ENCODE data around the gene RFX4. TPM values are rescaled to one million over a fixed set of nuclear protein-coding genes. Genes with fewer than 3 reads are reported as not detected.

Gene RFX4
- total RNA-seq, 1 donor from 2014 or later: 3.4 TPM

DNA sequence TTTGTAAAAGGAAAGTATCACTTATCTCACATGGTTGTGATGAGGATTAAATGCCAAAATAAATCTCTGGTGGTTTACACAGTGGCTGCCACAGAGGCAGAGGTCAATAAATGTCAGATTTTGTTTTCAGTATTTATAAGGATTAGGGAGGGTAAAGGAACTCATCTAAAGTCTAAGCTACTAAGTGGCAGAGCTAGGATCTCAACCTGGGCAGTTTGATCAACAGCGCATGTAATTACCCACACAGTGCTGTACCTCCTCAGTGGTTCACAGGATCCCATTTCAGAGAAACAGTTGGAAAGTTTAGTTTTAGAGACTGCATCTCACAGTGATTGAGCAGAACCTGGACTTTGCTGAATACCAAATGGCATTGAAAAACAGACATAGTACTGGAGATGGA lies 146.8 kb downstream of the RFX4 start:
- Mint-ChIP-seq H3K4me3 (no peak overlapping the region), H3K27me3 (ENCODE audit: insufficient read depth, low read depth) (peaks cover 2% of the 10 kb centered on the region), H3K9me3 (no peaks in the 10 kb centered on the region), H3K4me1 (no peaks in the 10 kb centered on the region), H3K27ac (peak overlapping the region; percentile 5), H3K36me3 (peaks cover 66% of the 10 kb centered on the region)
- TF ChIP-seq, protein P1, sequence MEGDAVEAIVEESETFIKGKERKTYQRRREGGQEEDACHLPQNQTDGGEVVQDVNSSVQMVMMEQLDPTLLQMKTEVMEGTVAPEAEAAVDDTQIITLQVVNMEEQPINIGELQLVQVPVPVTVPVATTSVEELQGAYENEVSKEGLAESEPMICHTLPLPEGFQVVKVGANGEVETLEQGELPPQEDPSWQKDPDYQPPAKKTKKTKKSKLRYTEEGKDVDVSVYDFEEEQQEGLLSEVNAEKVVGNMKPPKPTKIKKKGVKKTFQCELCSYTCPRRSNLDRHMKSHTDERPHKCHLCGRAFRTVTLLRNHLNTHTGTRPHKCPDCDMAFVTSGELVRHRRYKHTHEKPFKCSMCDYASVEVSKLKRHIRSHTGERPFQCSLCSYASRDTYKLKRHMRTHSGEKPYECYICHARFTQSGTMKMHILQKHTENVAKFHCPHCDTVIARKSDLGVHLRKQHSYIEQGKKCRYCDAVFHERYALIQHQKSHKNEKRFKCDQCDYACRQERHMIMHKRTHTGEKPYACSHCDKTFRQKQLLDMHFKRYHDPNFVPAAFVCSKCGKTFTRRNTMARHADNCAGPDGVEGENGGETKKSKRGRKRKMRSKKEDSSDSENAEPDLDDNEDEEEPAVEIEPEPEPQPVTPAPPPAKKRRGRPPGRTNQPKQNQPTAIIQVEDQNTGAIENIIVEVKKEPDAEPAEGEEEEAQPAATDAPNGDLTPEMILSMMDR (IDR thresholded peaks at IDR 0.05): no peak
- TF ChIP-seq EZH2 (IDR thresholded peaks at IDR 0.05): no peak
- no peak for TF ChIP-seq EZH2phosphoT487 (IDR thresholded peaks at IDR 0.05)
- H3K4me1 ChIP-seq: peaks cover 6% of the 10 kb centered on the region
- H4K20me1 ChIP-seq (ENCODE audit: low read depth): no peaks in the 10 kb centered on the region
- no peak overlapping the region for H3K9ac ChIP-seq
- H3K9me3 ChIP-seq (ENCODE audit: low read depth): peaks cover 5% of the 10 kb centered on the region
- no peak for DNase-seq (ENCODE audit: low spot score)
- H2AFZ ChIP-seq (replicated peaks): no peak overlapping the region
- H3K79me2 ChIP-seq (ENCODE audit: low read depth): no peaks in the 10 kb centered on the region
- no peak overlapping the region for H3K4me3 ChIP-seq
- no peaks in the 10 kb centered on the region for H3K27me3 ChIP-seq
- peaks cover 10% of the 10 kb centered on the region for H3F3A ChIP-seq (ENCODE audit: low read depth)
- no peak overlapping the region for H3K4me2 ChIP-seq
- H3K27ac ChIP-seq: no peak overlapping the region
- no peaks in the 10 kb centered on the region for H3K36me3 ChIP-seq

GRCh38 chr12:106732890-106733289 lies 150.1 kb downstream of the RFX4 start:
- no peak overlapping the region for H3K4me3 ChIP-seq
- no peaks in the 10 kb centered on the region for H3K9me3 ChIP-seq (ENCODE audit: low read depth)
- peaks cover 13% of the 10 kb centered on the region for H3K4me1 ChIP-seq
- H3K36me3 Mint-ChIP-seq: peaks cover 80% of the 10 kb centered on the region
- no peaks in the 10 kb centered on the region for H3K36me3 ChIP-seq
- peaks cover 2% of the 10 kb centered on the region for H3K27me3 Mint-ChIP-seq (ENCODE audit: insufficient read depth, low read depth)
- TF ChIP-seq, protein P1 (IDR thresholded peaks at IDR 0.05): no peak
- TF ChIP-seq EZH2 (IDR thresholded peaks at IDR 0.05) (no peak), EZH2phosphoT487 (IDR thresholded peaks at IDR 0.05) (no peak)
- no peaks in the 10 kb centered on the region for H4K20me1 ChIP-seq (ENCODE audit: low read depth)
- no peaks in the 10 kb centered on the region for H3F3A ChIP-seq (ENCODE audit: low read depth)
- H3K27ac ChIP-seq: no peak overlapping the region
- no peaks in the 10 kb centered on the region for H3K79me2 ChIP-seq (ENCODE audit: low read depth)
- no peak overlapping the region for H3K9ac ChIP-seq
- peaks cover 21% of the 10 kb centered on the region for H3K4me1 Mint-ChIP-seq
- DNase-seq (ENCODE audit: low spot score): no peak
- H3K27ac Mint-ChIP-seq: no peak overlapping the region
- H2AFZ ChIP-seq (replicated peaks): no peak overlapping the region
- H3K4me2 ChIP-seq: no peak overlapping the region
- no peaks in the 10 kb centered on the region for H3K27me3 ChIP-seq
- H3K9me3 Mint-ChIP-seq: no peaks in the 10 kb centered on the region
- H3K4me3 Mint-ChIP-seq: no peak overlapping the region

DNA sequence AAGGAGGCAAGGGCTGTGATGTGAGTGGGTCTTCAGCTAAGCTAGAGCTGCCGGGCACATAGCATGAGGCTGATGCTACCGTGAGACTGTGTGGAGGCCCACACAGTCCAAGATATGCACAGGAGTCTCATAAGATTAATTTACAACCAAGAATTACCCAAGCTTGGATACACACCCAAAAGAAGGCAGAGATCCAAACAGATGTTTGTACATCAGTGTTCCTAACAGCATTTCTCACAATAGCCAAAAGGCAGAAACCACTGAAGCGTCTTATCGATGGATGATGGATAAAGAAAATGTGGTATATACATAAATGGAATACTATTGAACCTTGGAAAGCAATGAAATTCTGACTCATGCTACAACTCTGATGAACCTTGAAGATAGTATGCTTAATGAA lies 150.9 kb downstream of the RFX4 start:
- no peaks in the 10 kb centered on the region for H4K20me1 ChIP-seq (ENCODE audit: low read depth)
- H3F3A ChIP-seq (ENCODE audit: low read depth): no peaks in the 10 kb centered on the region
- no peak overlapping the region for H3K27ac ChIP-seq
- no peaks in the 10 kb centered on the region for H3K27me3 ChIP-seq
- H3K9me3 Mint-ChIP-seq: no peaks in the 10 kb centered on the region
- no peaks in the 10 kb centered on the region for H3K79me2 ChIP-seq (ENCODE audit: low read depth)
- no peak overlapping the region for H3K4me2 ChIP-seq
- H2AFZ ChIP-seq (replicated peaks): no peak overlapping the region
- peaks cover 2% of the 10 kb centered on the region for H3K27me3 Mint-ChIP-seq (ENCODE audit: insufficient read depth, low read depth)
- H3K4me3 Mint-ChIP-seq: no peak overlapping the region
- peaks cover 80% of the 10 kb centered on the region for H3K36me3 Mint-ChIP-seq
- no peak for DNase-seq (ENCODE audit: low spot score)
- no peak overlapping the region for H3K27ac Mint-ChIP-seq
- H3K9me3 ChIP-seq (ENCODE audit: low read depth): no peaks in the 10 kb centered on the region
- H3K9ac ChIP-seq: no peak overlapping the region
- H3K36me3 ChIP-seq: no peaks in the 10 kb centered on the region
- H3K4me1 ChIP-seq: peaks cover 13% of the 10 kb centered on the region
- H3K4me3 ChIP-seq: no peak overlapping the region
- H3K4me1 Mint-ChIP-seq: peaks cover 21% of the 10 kb centered on the region
- TF ChIP-seq EZH2phosphoT487 (IDR thresholded peaks at IDR 0.05): no peak
- TF ChIP-seq, protein P1 (IDR thresholded peaks at IDR 0.05): no peak
- no peak for TF ChIP-seq EZH2 (IDR thresholded peaks at IDR 0.05)

All from neural progenitor cell (in vitro differentiated cells).